ENCODE data around the gene GSTO1. TPM values are rescaled to one million over a fixed set of nuclear protein-coding genes. Genes with fewer than 3 reads are reported as not detected.

The GSTO1 gene
- total RNA-seq, 1 experiment from 2014 or later = 126 TPM

GRCh38 chr10:104314591-104315485 lies 60.1 kb downstream of the GSTO1 start:
- Histone ChIP-seq H3K9me3 (ENCODE audit: low read depth, low read length, poor library complexity, severe bottlenecking) (no peaks in the 10 kb centered on the region), H3K4me1 (ENCODE audit: insufficient read depth, low read length, poor library complexity, severe bottlenecking) (peaks cover 17% of the 10 kb centered on the region), H3K4me3 (ENCODE audit: low read depth, low read length, poor library complexity, severe bottlenecking) (no peak overlapping the region), H3K27ac (ENCODE audit: low read depth, low read length, poor library complexity, severe bottlenecking) (no peak overlapping the region), H3K27me3 (replicated peaks; ENCODE audit: insufficient read depth, low read depth, low read length, poor library complexity) (no peaks in the 10 kb centered on the region), H3K36me3 (ENCODE audit: insufficient read depth, low read length, poor library complexity, severe bottlenecking) (peaks cover 39% of the 10 kb centered on the region)
- no peak for DNase-seq (ENCODE audit: low spot score)
- CTCF ChIA-PET = no interaction called here
- intact Hi-C loops (cut with micrococcal nuclease; ENCODE audit: unreplicated experiment) = no loop called here
- BruUV-seq (replicated peaks) = no TSS peak
- no peak for TF ChIP-seq CTCF (conservative IDR thresholded peaks at IDR 0.05; ENCODE audit: low read depth, low read length)
- no peak for TF ChIP-seq EZH2 (IDR thresholded peaks at IDR 0.05; ENCODE audit: borderline replicate concordance, low read depth, low read length, poor library complexity, severe bottlenecking)
- POLR2A ChIA-PET (ENCODE audit: low non-redundant PET) = no interaction called here

GRCh38 chr10:104315486-104315921 lies 60.8 kb downstream of the GSTO1 start:
- Histone ChIP-seq H3K27me3 (replicated peaks; ENCODE audit: insufficient read depth, low read depth, low read length, poor library complexity) (no peaks in the 10 kb centered on the region), H3K4me1 (ENCODE audit: insufficient read depth, low read length, poor library complexity, severe bottlenecking) (peaks cover 17% of the 10 kb centered on the region), H3K9me3 (ENCODE audit: low read depth, low read length, poor library complexity, severe bottlenecking) (no peaks in the 10 kb centered on the region), H3K4me3 (ENCODE audit: low read depth, low read length, poor library complexity, severe bottlenecking) (no peak overlapping the region), H3K36me3 (ENCODE audit: insufficient read depth, low read length, poor library complexity, severe bottlenecking) (peaks cover 39% of the 10 kb centered on the region), H3K27ac (ENCODE audit: low read depth, low read length, poor library complexity, severe bottlenecking) (no peak overlapping the region)
- intact Hi-C loops (cut with micrococcal nuclease; ENCODE audit: unreplicated experiment) = no loop called here
- no peak for TF ChIP-seq EZH2 (IDR thresholded peaks at IDR 0.05; ENCODE audit: borderline replicate concordance, low read depth, low read length, poor library complexity, severe bottlenecking)
- TF ChIP-seq CTCF (conservative IDR thresholded peaks at IDR 0.05; ENCODE audit: low read depth, low read length) = no peak
- POLR2A ChIA-PET (ENCODE audit: low non-redundant PET) = no interaction called here
- DNase-seq (ENCODE audit: low spot score) = no peak
- no TSS peak for BruUV-seq (replicated peaks)
- CTCF ChIA-PET = no interaction called here

GRCh38 chr10:104316321-104317099 lies 61.8 kb downstream of the GSTO1 start:
- Histone ChIP-seq H3K4me3 (ENCODE audit: low read depth, low read length, poor library complexity, severe bottlenecking) (no peak overlapping the region), H3K27me3 (replicated peaks; ENCODE audit: insufficient read depth, low read depth, low read length, poor library complexity) (no peaks in the 10 kb centered on the region), H3K36me3 (ENCODE audit: insufficient read depth, low read length, poor library complexity, severe bottlenecking) (peaks cover 39% of the 10 kb centered on the region), H3K9me3 (ENCODE audit: low read depth, low read length, poor library complexity, severe bottlenecking) (no peaks in the 10 kb centered on the region), H3K27ac (ENCODE audit: low read depth, low read length, poor library complexity, severe bottlenecking) (peak overlapping the region; percentile 18), H3K4me1 (ENCODE audit: insufficient read depth, low read length, poor library complexity, severe bottlenecking) (peaks cover 21% of the 10 kb centered on the region)
- TF ChIP-seq CTCF (conservative IDR thresholded peaks at IDR 0.05; ENCODE audit: low read depth, low read length) = no peak
- no peak for TF ChIP-seq EZH2 (IDR thresholded peaks at IDR 0.05; ENCODE audit: borderline replicate concordance, low read depth, low read length, poor library complexity, severe bottlenecking)
- intact Hi-C loops (cut with micrococcal nuclease; ENCODE audit: unreplicated experiment) = no loop called here
- POLR2A ChIA-PET (ENCODE audit: low non-redundant PET) = interaction anchor here (0.7 kb wide), 1 partner anchor 10 kb away, joined by 3 read pairs; no protein-coding TSS in a partner anchor
- BruUV-seq (replicated peaks) = no TSS peak
- CTCF ChIA-PET = no interaction called here
- no peak for DNase-seq (ENCODE audit: low spot score)

Small RNA genes lying within 50 kb of the gene (microRNA-seq; reads per million reads assigned to microRNA genes)
- gene MIR4482 (19.1 reads per million, percentile 42 among the genes with 10 or more reads in this experiment), gene MIR609 (not detected)

Other genes with a start within 250 kb of the GSTO1 start
- not detected in 2 replicates for gene COL17A1, start 169.0 kb upstream of the GSTO1 start, total RNA-seq (2021)
- 11.2 and 12.6 TPM in 2 replicates for gene SFR1, start 132.7 kb upstream of the GSTO1 start, total RNA-seq (2021)
- 0.13 and 0.35 TPM in 2 replicates for gene CFAP43, start 22.5 kb upstream of the GSTO1 start, total RNA-seq (2021)
- gene GSTO2, start 14.3 kb downstream of the GSTO1 start, total RNA-seq (2021) = 0.26 and 1.4 TPM in 2 replicates
- 23.1 and 24.8 TPM in 2 replicates for gene ITPRIP, start 83.6 kb downstream of the GSTO1 start, total RNA-seq (2021)
- gene CFAP58, start 98.9 kb downstream of the GSTO1 start, total RNA-seq (2021) = 0.17 and 0.52 TPM in 2 replicates